Mucosa of rectum (tissue), 2 donors: ENCODE results near the gene ST7.

Source experiments
- H3K27ac ChIP-seq, 2 donors: one replicate each; pipeline ENCODE4 v1.7.0; 2013; ENCODE audit warnings: inconsistent platforms in 2 of 2, low read depth in 2 of 2, low read length in 2 of 2
- H3K27me3 ChIP-seq, 2 donors: one replicate each; pipeline ENCODE4 v1.7.0; 2013; ENCODE audit warnings: low read length in 2 of 2; ENCODE audit not compliant: control insufficient read depth in 2 of 2, insufficient read depth in 2 of 2
- H3K36me3 ChIP-seq, 2 donors: one replicate each; pipeline ENCODE4 v1.7.0; 2013; ENCODE audit warnings: low read length in 2 of 2; ENCODE audit not compliant: control insufficient read depth in 2 of 2, insufficient read depth in 2 of 2
- H3K4me1 ChIP-seq, 2 donors: one replicate each; pipeline ENCODE4 v1.7.0; 2013; ENCODE audit warnings: low read length in 2 of 2, mild to moderate bottlenecking in 1 of 2; ENCODE audit not compliant: control insufficient read depth in 2 of 2, insufficient read depth in 2 of 2
- H3K4me3 ChIP-seq, 2 donors: one replicate each; pipeline ENCODE4 v1.7.0; 2013; ENCODE audit warnings: low read length in 2 of 2
- H3K9ac ChIP-seq, 2 donors: one replicate each; pipeline ENCODE4 v1.7.0; 2013; ENCODE audit warnings: low read length in 2 of 2, low read depth in 1 of 2, mild to moderate bottlenecking in 1 of 2
- H3K9me3 ChIP-seq, 2 donors: one replicate each; pipeline ENCODE4 v1.7.0; 2013; ENCODE audit warnings: low read length in 2 of 2; ENCODE audit not compliant: control insufficient read depth in 2 of 2
- donor health status: healthy.
- donor health status: Normal muscosa, but diverticular disease.

The ST7 gene

DNA sequence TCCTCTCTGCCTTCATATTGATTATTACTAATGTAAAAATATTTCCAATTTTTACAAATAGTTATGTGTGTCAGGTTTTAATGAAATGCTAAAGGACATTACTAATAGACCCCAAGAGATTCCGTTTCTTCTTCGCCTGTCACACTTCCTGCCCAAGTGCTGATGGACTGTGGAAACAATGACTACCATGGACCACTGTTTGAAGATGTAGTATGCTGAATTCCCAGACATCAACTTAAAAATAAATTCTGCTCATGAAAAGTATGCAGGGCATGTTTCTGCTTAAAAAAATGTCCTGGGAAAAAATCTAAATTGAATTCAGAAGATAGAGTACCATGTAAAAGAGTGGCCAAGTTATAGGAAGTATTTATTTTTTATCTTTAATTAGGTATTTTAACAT is 52.1 kb downstream of the ST7 start:
- Histone ChIP-seq H3K9ac (no peak overlapping the region), H3K4me3 (no peak overlapping the region), H3K27ac (no peak overlapping the region), H3K36me3 (no peaks in the 10 kb centered on the region), H3K4me1 (no peaks in the 10 kb centered on the region), H3K27me3 (no peaks in the 10 kb centered on the region), H3K9me3 (no peaks in the 10 kb centered on the region)

DNA sequence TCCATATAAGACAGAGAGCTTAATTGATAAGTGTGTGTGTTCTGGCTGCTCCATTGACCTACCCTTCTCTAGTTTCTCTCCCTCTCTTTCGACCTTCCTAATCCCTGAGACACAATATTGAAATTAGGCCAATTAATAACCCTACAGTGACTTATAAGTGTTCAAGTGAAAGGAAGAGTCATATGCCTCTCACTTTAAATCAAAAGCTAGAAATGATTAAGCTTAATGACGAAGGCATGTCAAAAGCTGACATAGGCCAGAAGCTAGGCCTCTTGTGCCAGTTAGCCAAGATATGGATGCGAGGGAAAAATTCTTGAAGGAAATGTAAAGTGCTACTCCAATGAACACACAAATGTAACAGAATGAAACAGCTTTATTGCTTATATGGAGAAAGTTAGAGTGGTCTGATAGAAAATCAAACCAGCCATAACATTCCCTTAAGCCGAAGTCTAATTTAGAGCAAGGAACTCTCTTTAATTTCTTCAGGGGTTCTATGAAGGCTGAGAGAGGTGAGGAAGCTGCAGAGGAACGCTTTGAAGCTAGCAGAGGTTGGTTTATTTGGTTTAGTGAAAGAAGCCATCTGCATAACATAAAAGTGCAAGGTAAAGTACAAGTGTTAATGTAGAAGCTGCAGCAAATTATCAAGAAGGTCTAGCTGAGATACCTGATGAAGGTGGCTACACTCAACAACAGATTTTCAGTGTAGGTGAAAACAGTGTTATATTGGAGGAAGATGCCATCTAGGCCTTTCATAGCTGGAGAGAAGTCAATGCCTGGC is 53.8 kb downstream of the ST7 start:
- Histone ChIP-seq H3K9ac (no peak overlapping the region), H3K4me3 (no peak overlapping the region), H3K36me3 (no peaks in the 10 kb centered on the region), H3K27me3 (no peaks in the 10 kb centered on the region), H3K27ac (no peak overlapping the region), H3K9me3 (no peaks in the 10 kb centered on the region), H3K4me1 (no peaks in the 10 kb centered on the region)

DNA sequence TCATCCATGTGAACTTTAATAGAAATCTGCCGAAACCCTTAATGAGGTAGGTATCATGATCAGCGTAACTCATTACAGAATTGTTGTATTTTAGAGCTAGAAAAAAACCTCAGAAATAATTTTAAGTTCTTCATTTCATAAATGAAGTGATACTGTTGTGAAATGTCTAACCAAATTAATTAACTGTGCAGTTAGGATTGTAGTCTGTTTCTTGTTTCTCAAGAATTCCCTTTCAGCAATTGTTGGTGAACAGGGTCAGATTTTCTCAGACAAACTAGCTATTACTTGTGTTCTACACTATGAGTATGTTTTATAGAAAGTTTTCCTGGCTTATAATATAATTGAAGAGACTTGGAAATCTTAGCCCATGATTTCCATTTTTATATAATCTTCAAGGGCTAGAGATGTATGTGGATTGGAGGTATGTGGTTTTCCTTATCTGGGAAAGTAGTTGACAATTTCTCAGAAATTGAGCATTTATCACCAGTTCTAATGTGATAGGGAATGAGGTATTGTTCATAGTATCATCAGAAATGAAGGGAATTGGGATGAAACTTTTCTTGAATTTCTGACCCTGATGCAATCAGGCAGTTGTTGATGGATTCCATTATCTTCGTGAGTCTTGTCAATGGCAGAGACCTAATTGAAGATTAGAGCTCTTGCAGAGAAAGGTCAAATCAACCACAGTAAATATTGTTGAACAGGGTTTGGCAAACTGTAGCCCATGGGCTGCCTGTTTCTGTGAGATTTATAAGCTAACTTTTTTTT is 55.0 kb downstream of the ST7 start:
- no peak overlapping the region for H3K9ac ChIP-seq
- no peaks in the 10 kb centered on the region for H3K27me3 ChIP-seq
- H3K9me3 ChIP-seq: no peaks in the 10 kb centered on the region
- no peaks in the 10 kb centered on the region for H3K4me1 ChIP-seq
- H3K36me3 ChIP-seq: no peaks in the 10 kb centered on the region
- H3K27ac ChIP-seq: no peak overlapping the region
- no peak overlapping the region for H3K4me3 ChIP-seq

DNA sequence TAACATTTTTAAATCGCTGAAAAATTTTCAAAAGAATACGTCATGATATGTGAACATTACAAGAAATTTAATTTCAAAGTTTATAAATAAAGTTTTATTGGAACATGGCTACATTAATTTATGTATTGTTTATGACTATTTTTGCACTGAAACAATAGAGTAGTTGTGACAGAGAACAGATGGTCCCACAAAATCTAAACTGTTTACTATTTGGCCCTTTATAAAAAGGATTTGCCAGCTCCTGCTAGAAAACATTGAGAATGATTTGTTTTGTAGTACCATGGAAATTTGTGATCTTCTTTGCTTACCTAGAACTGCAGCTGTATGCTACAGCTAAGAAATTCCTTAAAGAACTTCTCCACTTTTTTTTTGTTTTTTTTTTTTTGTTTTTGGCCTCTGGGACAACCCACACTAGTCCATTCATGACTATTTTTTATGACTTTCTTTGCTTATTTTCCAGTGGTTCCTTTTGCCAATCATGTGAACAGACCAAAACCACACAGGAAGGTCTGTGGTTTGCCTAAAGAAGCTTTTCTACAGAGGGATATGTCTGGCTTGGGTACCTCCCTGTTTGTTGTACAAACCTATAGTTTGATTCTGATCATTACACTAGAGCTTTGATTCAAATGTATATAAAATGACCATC is 55.7 kb downstream of the ST7 start:
- Histone ChIP-seq H3K9me3 (no peaks in the 10 kb centered on the region), H3K4me3 (no peak overlapping the region), H3K9ac (no peak overlapping the region), H3K27me3 (no peaks in the 10 kb centered on the region), H3K4me1 (no peaks in the 10 kb centered on the region), H3K36me3 (no peaks in the 10 kb centered on the region), H3K27ac (no peak overlapping the region)

DNA sequence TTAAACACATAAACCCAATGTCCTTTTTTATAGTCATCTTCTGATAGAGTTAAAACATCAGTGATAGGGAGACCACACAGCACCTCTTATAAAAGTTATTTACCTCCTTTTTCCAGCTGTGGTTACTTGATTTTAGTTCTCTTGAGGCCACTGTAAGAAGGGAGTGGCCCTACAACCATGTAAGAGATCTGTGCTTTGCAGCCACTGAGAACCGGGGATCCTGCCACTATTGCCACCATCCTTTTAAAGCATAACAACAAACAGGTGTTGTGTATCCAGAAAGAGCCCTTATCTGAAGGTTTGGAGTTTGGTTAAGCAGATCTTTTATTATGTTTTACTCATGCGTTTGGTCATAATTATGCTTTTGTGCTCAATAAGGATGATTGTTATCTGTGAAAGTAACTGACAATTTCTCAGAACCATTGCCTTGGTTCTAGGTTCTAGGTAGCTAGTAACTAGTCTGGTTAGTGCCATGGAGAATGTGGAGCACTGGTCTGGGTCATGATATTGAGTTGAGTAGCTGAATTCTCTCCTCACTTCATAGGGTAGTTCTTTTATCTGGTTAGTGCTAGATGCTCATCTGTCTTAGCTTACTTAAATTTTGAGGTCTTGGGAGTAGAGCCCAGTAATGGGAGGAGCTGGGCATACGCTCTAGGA is 56.5 kb downstream of the ST7 start:
- H3K4me1 ChIP-seq: no peaks in the 10 kb centered on the region

DNA sequence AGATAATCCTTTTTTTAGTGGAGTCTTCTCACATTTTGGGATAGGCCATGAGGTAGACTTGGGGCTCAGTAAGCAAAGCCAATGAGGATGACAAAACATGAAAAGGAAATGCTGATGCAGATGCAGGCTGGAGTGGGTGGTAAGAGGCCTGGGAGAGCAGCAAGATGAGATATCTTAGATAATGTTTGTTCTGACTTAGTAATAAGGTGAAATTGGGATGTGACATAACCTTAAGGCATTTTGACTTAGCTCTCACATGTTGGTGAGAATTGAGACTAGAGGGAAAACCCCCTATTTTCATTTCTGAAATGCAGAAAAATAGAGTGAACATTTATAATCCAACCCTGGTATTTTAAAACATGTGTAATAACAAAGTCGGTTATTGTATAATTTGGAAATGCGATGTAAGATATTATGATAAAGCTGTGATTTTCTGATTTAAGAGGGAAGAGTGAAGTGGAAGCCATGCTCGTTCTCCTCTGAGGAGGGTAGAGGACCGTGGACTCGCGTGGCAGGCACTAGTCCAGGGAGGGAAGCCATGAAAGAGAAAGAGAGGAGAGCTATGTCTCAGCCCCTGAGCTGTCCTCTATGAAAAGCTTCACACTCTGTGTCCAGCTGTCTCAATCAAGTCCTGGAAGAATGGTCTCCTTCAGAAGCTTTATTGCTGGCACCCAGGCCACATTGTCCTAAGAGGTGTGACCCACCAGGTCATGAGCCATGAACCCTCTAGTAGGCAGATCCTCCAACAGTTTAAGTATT is 57.3 kb downstream of the ST7 start:
- Histone ChIP-seq H3K9me3 (no peaks in the 10 kb centered on the region), H3K4me3 (no peak overlapping the region), H3K9ac (no peak overlapping the region), H3K4me1 (peaks cover 0 to 4% of the 10 kb centered on the region in 2 donors), H3K27me3 (no peaks in the 10 kb centered on the region), H3K36me3 (no peaks in the 10 kb centered on the region), H3K27ac (no peak overlapping the region)

More for the DNA sequence above, 56.5 kb downstream of the ST7 start:
- Histone ChIP-seq H3K9me3 (no peaks in the 10 kb centered on the region), H3K27me3 (no peaks in the 10 kb centered on the region), H3K9ac (no peak overlapping the region), H3K4me3 (no peak overlapping the region), H3K27ac (no peak overlapping the region), H3K36me3 (no peaks in the 10 kb centered on the region)

DNA sequence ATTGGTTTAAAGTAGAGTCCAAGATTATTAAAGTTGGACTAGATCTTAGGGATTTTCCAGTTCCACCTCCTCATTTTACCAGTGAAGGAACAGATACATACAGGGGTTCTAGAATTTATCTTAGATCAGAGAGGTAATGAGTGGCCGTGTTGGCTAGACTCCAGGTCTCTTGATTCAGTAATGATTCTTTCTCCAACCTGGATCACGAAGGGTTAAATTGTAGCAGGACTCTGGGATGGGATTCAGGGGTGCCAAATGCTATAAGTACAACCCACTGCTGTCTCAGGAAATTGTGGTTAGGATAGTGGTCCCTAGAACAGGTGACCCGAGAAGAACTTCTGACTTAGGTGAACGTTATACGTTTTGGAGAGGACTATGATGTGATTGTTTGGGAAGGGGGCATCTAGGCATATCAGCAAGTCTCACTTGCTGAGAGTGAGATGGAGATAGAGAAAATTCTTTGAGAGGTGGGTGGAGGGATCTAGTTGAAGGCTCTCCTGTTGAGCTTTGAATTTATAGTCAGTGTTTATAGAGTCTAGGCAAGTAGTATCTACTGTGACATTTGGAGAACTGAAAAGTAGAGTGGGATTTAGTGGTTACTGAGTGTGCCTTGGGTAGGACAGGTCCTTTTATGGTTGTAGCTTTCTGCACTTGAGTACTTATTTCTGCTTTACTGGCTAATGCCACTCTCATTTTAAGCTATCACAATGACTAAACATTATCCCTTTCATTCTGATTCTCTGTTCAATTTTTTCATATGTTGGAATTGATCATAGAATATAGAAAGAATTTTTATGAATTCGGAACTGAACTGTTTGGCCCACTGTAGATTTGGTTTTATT is 58.3 kb downstream of the ST7 start:
- H3K9me3 ChIP-seq: no peaks in the 10 kb centered on the region
- H3K4me1 ChIP-seq: peaks cover 0 to 7% of the 10 kb centered on the region in 2 donors
- no peak overlapping the region for H3K9ac ChIP-seq
- H3K27ac ChIP-seq: no peak overlapping the region
- no peaks in the 10 kb centered on the region for H3K36me3 ChIP-seq
- no peaks in the 10 kb centered on the region for H3K27me3 ChIP-seq
- H3K4me3 ChIP-seq: no peak overlapping the region

DNA sequence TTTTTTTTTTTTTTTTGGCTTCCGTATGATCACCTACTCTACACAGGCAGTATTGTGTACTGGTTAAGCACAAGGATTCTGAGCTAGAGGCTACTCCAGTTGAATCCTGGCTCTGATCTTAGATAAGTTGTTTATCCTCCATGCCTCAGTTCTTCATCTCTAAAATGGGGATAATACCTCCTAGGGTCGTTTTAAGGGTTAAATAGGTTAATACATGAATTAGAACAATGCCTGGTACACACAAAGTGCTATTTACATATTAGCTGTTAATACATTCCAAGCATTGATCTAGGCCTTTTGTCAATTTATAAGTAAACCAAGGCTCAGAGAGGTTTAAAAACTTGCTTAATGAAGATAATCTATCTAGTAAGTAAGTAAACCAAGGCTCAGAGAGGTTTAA is 59.0 kb downstream of the ST7 start:
- Histone ChIP-seq H3K27me3 (no peaks in the 10 kb centered on the region), H3K9ac (no peak overlapping the region), H3K4me3 (no peak overlapping the region), H3K36me3 (no peaks in the 10 kb centered on the region), H3K27ac (no peak overlapping the region), H3K4me1 (peaks cover 0 to 7% of the 10 kb centered on the region in 2 donors), H3K9me3 (no peaks in the 10 kb centered on the region)

DNA sequence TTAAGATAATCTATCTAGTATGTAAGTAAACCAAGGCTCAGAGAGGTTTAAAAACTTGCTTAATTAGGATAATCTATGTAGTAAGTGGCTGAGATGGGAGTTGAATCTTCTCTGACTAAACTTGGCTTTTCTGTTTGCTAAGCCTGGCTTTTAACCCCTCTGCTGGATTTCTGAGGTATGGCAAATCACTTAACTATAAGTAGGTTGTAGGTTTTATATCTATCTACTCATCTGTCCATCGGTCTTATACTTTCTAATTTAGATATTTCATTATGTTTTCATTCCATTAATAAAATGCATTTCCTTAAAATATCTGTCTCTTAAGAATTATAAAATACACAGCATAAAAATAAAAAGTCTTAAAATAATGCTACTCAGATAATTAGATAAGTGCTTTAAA is 59.4 kb downstream of the ST7 start:
- Histone ChIP-seq H3K27ac (no peak overlapping the region), H3K9me3 (no peaks in the 10 kb centered on the region), H3K36me3 (no peaks in the 10 kb centered on the region), H3K4me3 (no peak overlapping the region), H3K4me1 (peaks cover 0 to 7% of the 10 kb centered on the region in 2 donors), H3K27me3 (no peaks in the 10 kb centered on the region), H3K9ac (no peak overlapping the region)
